DMS153 treated with DMSO at 0.1 percent for 48 hours (cell line): ENCODE results near the gene TARDBP.
A peak's percentile ranks its signal among the peaks of the same experiment; 100 is the strongest.
"Not testable (repeated sequence)": the region's sequence is repeated elsewhere in the genome, so short reads cannot be mapped to it uniquely, and the experiment has no call there.

Experiments
- DNase-seq: peaks from one replicate; lab custom pipeline; 2025; ENCODE audit not compliant: unreplicated experiment; lab: John Stamatoyannopoulos, UW

Gene TARDBP

GRCh38 chr1:11042065-11042464 lies 29.6 kb downstream of the TARDBP start:
- DNase-seq = no peak

GRCh38 chr1:11042995-11043874 lies 30.8 kb downstream of the TARDBP start:
- DNase-seq = no peak

- no peak for DNase-seq
Observed at GRCh38 chr1:11044086-11044848, 31.8 kb downstream of the TARDBP start.

GRCh38 chr1:11044849-11045427 lies 32.5 kb downstream of the TARDBP start:
- no peak for DNase-seq

- DNase-seq = no peak
Observed at GRCh38 chr1:11045428-11046269, 33.2 kb downstream of the TARDBP start.

- DNase-seq = no peak
Observed at GRCh38 chr1:11046270-11046566, 33.8 kb downstream of the TARDBP start.

GRCh38 chr1:11046625-11047365 lies 34.3 kb downstream of the TARDBP start, which contains the start of gene MASP2:
MASP2 (minus strand) TSS chr1:11047239; CDS start chr1:11047207, 32 bp downstream.
- DNase-seq = no peak

GRCh38 chr1:11051121-11051520 lies 38.7 kb downstream of the TARDBP start:
- not testable (repeated sequence) for DNase-seq

- DNase-seq = peak; percentile 70
Observed at GRCh38 chr1:11051781-11052511, 39.5 kb downstream of the TARDBP start.

- DNase-seq = peak; percentile 69
Observed at GRCh38 chr1:11052839-11053757, 40.6 kb downstream of the TARDBP start.

- no peak for DNase-seq
Observed at GRCh38 chr1:11053758-11054137, 41.3 kb downstream of the TARDBP start.

- DNase-seq = no peak
Observed at GRCh38 chr1:11054181-11054580, 41.7 kb downstream of the TARDBP start.

- no peak for DNase-seq
Observed at GRCh38 chr1:11054666-11055065, 42.2 kb downstream of the TARDBP start.

GRCh38 chr1:11055676-11056075 lies 43.2 kb downstream of the TARDBP start:
- no peak for DNase-seq

GRCh38 chr1:11056504-11056903 lies 44.0 kb downstream of the TARDBP start:
- no peak for DNase-seq

- DNase-seq = no peak
Observed at GRCh38 chr1:11057477-11057876, 45.0 kb downstream of the TARDBP start.

GRCh38 chr1:11058026-11058425 lies 45.6 kb downstream of the TARDBP start:
- DNase-seq = no peak

GRCh38 chr1:11058595-11059154 lies 46.2 kb downstream of the TARDBP start:
- no peak for DNase-seq
